WI38 (cell line): ENCODE data around the gene GLCCI1.
A peak's percentile ranks its signal among the peaks of the same experiment; 100 is the strongest.

Experiments
- H3K4me3 ChIP-seq: 2 replicates; pipeline ENCODE4 v1.5.1; 2011; ENCODE audit warnings: low read depth, mild to moderate bottlenecking, control low read depth, low read length
- CTCF ChIP-seq: IDR thresholded peaks from 2 replicates; pipeline ENCODE4 v1.5.1; 2012; ENCODE audit warnings: low read depth, mild to moderate bottlenecking, control low read depth, low read length

Gene GLCCI1

GRCh38 chr7:7968544-7969305 lies at the start of gene GLCCI1:
Gene GLCCI1, plus strand, starts transcription at chr7:7968796. Its CDS starts 555 bp downstream, at chr7:7969351.
- no peak for TF ChIP-seq CTCF
- peak within 1 kb of the TSS; percentile 82 for H3K4me3 ChIP-seq

GRCh38 chr7:7919449-7919945 lies 49.1 kb upstream of the GLCCI1 start:
- no peak overlapping the region for H3K4me3 ChIP-seq
- TF ChIP-seq CTCF = no peak

- TF ChIP-seq CTCF = no peak
- no peak overlapping the region for H3K4me3 ChIP-seq
These were observed 48.5 kb upstream of the GLCCI1 start for GRCh38 chr7:7920056-7920455.

- TF ChIP-seq CTCF = no peak
- H3K4me3 ChIP-seq = no peak overlapping the region
These were observed 48.1 kb upstream of the GLCCI1 start for GRCh38 chr7:7920481-7920880.

GRCh38 chr7:7921830-7922229 lies 46.8 kb upstream of the GLCCI1 start:
- no peak overlapping the region for H3K4me3 ChIP-seq
- no peak for TF ChIP-seq CTCF

- no peak for TF ChIP-seq CTCF
- H3K4me3 ChIP-seq = no peak overlapping the region
These were observed 45.8 kb upstream of the GLCCI1 start for GRCh38 chr7:7922684-7923385.

GRCh38 chr7:7923818-7924217 lies 44.8 kb upstream of the GLCCI1 start:
- TF ChIP-seq CTCF = no peak
- no peak overlapping the region for H3K4me3 ChIP-seq
